HG02938 (cell line): ENCODE data around the gene NOS1.

ENCODE experiments used
- ATAC-seq: cut with Tn5 transposase; IDR thresholded peaks from one replicate; pipeline ENCODE4 v1.9.1; 2021; ENCODE audit warnings: mild to moderate bottlenecking, moderate library complexity; ENCODE audit not compliant: unreplicated experiment

NOS1 gene

GRCh38 chr12:117331691-117332090 lies 29.7 kb downstream of the NOS1 start:
- ATAC-seq = no peak

DNA sequence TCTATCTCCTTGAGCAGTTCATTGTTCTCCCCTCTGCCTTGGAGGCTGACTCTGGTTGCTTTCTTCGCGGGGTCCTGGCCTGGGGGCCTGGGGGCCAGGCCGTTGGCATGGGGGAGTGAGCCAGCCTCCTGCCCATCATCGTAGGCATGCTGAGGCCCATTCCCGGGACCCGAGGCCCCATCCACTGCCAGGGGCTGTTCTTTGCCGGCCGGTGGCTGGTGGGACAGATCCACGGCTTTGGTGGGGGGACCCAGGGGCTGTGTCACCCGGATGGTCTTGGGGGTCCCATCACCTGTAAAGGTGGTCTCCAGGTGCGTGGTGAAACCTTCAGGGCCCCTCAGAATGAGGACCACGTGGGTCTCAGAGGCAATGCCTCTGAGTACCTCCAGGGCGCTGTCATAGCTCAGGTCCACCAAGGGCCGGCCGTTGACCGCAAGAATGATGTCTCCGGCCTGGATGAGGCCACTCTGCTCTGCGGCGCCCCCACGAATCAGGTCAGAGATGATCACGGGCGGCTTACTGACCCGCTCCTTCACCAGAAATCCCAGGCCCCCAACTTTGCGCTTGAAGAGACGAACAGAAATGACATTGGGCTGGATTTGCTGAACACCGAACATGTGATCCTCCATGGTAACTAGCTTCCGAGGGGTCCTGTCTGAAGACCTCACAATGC lies 30.8 kb downstream of the NOS1 start:
- ATAC-seq = no peak

GRCh38 chr12:117329756-117330155 lies 31.7 kb downstream of the NOS1 start:
- ATAC-seq = no peak

DNA sequence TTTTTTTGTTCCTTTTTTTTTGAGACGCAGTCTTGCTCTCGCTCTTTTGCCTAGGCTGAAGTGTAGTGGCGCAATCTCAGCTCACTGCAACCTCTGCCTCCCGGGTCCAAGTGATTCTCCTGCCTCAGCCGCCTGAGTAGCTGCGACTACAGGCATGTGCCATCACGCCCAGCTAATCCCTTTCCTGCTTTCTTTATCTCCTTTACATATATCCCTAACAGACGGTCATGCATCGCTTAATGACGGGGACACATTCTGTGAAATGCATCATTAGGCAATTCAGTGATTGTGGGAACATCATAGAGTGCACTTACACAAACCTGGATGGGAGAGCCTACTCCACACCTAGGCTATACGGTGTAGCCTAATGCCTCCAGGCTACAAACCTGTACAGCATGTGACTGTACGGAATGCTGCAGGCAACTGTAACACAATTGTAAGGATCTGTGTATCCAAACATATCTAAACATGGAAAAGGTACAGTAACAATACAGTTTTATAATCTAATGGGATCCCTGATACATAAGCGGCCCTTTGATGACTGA lies 32.8 kb downstream of the NOS1 start:
- ATAC-seq = no peak

GRCh38 chr12:117322428-117322827 lies 39.0 kb downstream of the NOS1 start:
- ATAC-seq = no peak

- no peak for ATAC-seq
These were observed 39.9 kb downstream of the NOS1 start for GRCh38 chr12:117321572-117321971.

DNA sequence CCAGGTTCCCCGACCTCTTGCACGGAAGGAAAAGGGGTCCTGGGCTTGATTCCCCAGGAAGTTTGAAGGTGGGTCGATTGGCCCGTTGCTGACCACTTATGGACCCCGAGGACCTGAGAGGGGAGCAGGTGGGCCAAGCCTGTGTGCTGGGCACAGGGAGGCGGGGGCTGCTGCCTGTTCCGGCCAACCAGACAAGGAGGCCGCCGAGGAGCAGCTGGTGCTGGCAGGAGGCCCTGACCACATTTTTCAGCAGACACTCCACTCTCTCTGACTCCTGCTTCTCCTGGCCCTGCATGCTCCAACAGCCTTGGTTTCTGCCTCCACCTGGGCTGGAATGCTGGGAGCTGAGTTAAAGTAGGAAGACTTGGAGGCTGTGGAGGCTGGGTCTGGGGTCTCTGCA lies 42.8 kb downstream of the NOS1 start:
- no peak for ATAC-seq

- ATAC-seq = no peak
These were observed 45.1 kb downstream of the NOS1 start for GRCh38 chr12:117316336-117316735.

GRCh38 chr12:117313926-117314325 lies 47.5 kb downstream of the NOS1 start:
- ATAC-seq = no peak

GRCh38 chr12:117312770-117313169 lies 48.7 kb downstream of the NOS1 start:
- no peak for ATAC-seq

DNA sequence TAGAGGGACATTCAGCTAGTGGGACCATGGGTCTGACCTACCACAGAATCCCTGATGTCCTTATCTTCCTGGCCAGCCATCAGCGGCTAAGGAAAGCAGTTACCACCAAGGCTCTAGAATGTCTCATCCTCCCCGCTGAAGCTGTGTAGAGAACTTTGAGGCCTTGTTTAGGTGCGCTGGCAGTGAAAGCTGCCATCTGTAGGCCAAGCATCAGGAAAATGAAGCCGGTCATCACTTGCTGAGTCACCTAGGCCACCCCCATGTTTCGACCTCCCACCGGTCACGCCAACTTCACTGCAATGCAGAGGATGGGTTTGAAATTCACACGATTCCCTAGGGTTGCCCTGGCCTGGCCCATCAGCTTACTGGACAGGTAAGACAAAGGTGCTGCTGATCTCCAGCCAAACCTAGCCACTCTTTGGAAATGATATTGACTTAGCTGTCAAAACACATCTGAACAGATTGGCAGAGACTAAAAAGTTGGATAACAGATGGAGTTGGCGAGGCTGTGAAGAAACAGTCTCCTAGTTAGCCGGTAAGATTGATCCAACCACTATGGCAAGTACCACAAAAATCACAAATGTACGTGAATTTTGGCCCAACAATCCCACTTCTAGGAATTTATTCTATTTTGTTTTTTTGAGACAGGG lies 52.0 kb downstream of the NOS1 start:
- ATAC-seq = no peak

- ATAC-seq = no peak
These were observed 61.3 kb downstream of the NOS1 start for GRCh38 chr12:117300174-117300573.

DNA sequence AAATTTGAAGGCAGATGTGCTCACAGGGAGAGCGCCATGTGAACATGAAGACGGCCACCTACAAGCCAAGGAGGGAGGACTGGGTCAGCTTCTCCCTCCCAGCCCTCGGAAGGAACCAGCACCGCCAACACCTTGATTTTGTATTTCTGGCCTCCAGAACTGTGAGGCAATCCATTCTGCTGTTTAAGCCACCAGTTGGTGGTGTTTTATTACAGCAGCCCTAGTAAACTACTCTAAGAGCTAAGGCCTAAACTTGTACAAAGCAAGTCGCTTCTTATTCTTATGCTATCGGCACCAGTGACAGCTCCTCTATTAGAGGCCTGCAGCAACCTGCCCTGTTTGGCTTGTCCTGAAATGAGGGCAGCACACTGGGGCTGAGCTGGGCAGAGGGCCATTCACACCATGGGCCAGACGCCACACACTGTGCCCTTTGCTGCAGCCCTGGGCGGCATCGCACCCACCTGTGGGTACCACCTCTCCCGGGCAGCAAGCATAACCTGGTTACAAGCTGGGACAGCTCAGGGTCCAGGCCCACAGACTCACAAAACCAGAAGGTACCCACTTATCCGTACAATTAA lies 62.7 kb downstream of the NOS1 start:
- no peak for ATAC-seq

- ATAC-seq = no peak
These were observed 63.2 kb downstream of the NOS1 start for GRCh38 chr12:117298191-117298590.

DNA sequence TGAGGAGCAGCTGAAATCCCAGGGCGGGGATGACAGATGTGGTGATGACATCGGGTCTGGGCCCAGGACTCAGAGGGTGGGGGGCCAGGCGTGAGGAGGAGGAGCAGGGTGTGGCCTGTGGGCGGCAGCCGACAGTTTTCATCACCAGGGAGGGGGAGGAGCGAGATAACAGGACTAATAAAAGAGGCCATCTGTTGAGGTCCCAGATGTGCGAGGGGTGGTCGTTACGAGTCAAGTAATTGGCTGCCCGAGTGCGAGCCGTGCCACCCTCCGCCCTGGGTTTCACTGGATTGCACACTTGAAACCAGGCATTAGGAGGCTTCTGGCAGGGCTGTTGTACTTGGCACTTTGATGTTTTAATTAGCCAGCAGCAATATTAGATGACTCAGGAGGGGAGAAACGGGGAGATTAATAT lies 67.2 kb downstream of the NOS1 start:
- no peak for ATAC-seq

- ATAC-seq = no peak
These were observed 67.9 kb downstream of the NOS1 start for GRCh38 chr12:117293510-117293909.

DNA sequence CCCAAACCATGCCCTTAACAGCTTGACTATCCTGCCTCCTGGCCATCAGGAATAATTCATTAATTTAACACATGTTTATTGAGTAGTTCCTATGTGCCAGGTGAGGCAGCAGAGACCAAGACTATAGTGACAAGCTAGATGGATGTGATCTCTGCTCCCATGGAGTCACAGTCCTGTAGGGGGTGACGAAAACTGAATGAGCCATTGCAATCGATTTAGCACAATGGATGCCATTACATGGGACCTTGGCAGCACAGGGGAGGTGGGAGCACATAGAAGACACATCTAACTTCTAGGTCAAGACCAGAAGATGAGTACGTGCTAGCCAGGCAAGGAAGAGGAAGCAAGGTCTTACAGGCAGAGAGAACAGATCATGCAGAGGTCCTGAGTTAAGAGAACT lies 68.7 kb downstream of the NOS1 start:
- ATAC-seq = no peak

DNA sequence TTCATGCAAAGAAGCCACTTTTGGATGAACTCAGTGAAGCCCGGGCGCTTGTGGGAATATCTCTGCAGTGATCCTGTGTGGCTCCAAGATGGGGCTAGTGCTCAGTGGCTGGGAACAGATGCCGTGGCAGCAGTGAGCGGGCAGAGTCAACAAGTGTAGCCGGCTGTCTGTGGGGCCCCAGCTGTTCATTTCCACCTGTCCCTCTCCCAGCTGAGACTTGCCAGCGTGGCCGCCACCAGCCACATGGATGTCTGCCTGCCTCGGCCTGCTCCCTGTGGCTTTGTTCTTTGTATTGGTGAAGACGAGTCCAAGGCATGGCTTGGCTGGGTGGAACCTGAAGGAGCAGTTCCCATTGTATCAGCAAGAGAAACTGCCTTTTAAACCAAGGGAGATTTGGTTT lies 77.3 kb downstream of the NOS1 start:
- ATAC-seq = no peak

GRCh38 chr12:117282490-117282889 lies 78.9 kb downstream of the NOS1 start:
- ATAC-seq = no peak

DNA sequence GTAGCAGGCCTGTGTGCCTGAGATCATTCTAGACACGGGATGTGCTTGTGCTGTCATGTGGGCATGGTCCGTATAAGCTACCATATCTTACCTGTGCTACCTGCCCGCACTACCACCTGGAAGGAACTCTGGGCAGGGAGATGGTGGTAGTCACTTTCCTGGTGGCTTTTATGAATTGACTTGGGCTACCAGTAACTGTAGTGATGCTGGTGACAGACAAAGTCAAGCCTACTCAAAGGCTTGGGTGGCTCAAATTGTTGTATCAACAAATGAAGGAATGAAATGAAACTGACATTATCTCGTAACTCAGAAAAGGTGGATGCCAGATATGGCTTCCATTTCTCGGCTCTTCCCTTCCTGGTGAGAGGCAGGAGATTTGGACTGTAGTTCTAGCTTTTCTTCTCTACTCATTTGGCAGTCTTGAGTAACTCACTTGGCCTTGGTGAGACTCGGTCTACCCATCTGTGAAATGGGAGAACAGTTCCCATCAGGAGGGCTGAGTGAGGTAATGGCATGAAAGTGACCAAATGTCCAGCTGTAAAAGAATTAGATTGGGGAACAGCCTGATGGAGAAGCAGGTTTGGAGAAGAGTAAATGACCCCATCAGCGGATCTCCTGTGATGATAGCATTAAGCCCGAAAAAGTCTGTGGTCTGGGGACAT lies 81.3 kb downstream of the NOS1 start:
- ATAC-seq = no peak

GRCh38 chr12:117279606-117280005 lies 81.8 kb downstream of the NOS1 start:
- ATAC-seq = no peak

DNA sequence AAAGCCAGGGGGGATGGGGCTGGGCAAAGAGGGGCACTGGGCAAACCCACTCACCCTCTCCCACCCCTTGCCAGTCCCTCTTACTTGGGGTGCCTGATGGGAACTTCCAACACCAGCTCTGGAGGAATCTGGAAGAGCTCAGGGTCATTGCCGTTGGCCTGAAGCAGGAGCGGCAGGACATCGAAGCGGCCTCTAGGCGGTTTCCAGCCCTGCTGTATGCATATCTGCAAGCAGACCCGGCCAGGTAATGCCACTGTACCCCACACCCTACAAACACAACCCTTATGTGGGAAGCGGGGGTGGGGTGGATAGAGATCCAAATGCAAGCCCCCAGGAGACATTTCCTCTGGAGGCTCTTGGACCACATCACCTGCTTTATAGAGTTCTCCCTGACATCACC lies 83.6 kb downstream of the NOS1 start:
- no peak for ATAC-seq
